Measurements from ENCODE around the gene ABAT. TPM values are rescaled to one million over a fixed set of nuclear protein-coding genes. Genes with fewer than 3 reads are reported as not detected.
"Not testable (repeated sequence)": the region's sequence is repeated elsewhere in the genome, so short reads cannot be mapped to it uniquely, and the experiment has no call there.

The ABAT gene
- total RNA-seq, 2 experiments from 2014 or later, result 4.0 to 7.8 TPM

DNA sequence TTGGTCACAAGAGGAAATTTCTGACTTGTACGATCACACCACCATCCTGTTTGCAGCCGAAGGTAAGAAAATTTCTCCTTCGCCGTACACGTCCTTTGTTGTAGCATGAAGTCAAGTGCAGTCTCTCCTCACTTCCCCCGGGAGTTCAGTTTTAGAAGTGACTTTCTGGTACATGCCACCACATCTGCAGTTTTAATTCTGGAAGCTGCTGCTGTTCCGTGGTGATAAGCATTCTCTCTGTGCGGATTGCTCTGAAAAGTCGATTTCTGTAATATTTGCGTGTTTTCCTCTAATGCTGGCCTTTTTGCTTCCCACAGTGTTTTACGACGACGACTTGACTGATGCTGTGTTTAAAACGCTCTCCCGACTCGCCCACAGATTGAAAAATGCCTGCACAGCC lies 32.3 kb upstream of the ABAT start:
- Mint-ChIP-seq H3K9me3 (ENCODE audit: low read depth) (no peaks in the 10 kb centered on the region), H3K4me3 (no peak overlapping the region), H3K4me1 (peaks cover 15% of the 10 kb centered on the region), H3K36me3 (peaks cover 39% of the 10 kb centered on the region), H3K27ac (no peak overlapping the region), H3K27me3 (no peaks in the 10 kb centered on the region)
- CTCF ChIA-PET, result interaction anchor here (1.1 kb wide), 1 partner anchor 13 kb away, joined by 4 read pairs; no protein-coding TSS in a partner anchor
- DNase-seq (no peak), ATAC-seq (no peak)

DNA sequence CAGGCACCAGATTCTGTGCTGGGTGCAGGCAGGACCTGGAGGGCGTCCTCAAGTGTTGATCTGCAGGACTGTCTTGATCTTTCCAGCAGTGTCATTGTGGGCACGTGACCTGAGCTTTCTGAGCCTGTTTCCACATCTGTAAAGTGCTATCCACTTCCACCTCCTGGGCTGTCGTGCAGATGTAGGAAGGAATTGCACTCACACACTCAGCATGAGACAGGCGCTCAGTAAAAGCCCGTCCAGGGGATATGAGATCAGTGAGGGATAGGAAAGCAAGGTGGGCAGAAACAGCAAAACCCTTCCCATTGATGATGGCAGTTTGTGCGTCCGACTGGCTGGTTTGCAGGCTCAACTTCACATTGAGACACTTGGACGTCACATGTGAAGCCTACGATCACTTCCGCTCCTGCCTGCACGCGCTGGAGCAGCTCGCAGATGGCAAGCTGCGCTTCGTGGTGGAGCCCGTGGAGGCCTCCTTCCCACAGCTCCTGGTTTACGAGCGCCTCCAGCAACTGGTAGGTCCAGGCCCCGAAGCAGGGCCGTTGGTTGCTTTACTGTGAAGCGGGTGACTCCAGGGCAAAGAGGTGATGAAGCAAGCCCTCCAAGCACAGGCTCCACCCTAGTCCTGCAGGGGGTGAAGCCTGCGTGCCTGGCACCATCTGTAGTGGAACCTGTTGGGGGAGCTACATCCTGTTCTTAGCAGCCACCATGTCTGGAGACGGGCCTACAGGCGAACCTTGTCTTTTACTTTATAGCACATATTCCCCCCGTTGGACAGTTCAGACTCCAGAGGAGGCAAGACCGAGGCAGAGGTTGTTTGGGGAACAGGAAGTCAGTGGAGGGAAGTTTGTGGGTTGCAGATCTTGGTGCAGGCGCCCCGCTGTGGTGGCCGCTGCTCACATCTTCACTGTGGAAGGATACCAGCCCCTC lies 29.9 kb upstream of the ABAT start:
- peak overlapping the region; percentile 78 for H3K27ac Mint-ChIP-seq
- no peaks in the 10 kb centered on the region for H3K27me3 Mint-ChIP-seq
- H3K4me3 Mint-ChIP-seq, result no peak overlapping the region
- CTCF ChIA-PET, result interaction anchor here (1.0 to 2.2 kb wide), 7 partner anchors 10 to 495 kb away, joined by 3 to 7 read pairs (median 4); no protein-coding TSS in a partner anchor
- ATAC-seq, result peak; percentile 81
- H3K9me3 Mint-ChIP-seq (ENCODE audit: low read depth), result no peaks in the 10 kb centered on the region
- H3K36me3 Mint-ChIP-seq, result peaks cover 44% of the 10 kb centered on the region
- peaks cover 15% of the 10 kb centered on the region for H3K4me1 Mint-ChIP-seq
- DNase-seq, result peak; percentile 52

DNA sequence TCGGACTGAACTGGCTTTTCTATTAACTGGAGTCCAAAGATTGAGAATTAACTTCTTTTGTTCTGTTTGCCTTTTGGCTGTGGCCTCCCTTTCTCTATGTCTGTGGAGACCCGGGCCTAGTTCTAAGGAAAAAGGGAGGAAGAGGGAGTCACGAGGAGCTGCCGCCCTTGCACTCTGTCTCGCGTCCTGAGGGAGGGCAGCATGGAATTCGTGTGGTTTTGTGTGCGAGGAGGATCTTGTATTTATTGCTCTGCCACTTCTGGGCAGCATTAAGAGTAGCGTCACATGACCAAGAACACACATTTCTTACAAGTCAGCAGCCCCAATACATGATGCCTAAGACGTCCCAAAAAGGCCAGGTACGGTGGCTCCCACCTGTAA lies 29.3 kb upstream of the ABAT start:
- Mint-ChIP-seq H3K4me3 (no peak overlapping the region), H3K27ac (peak overlapping the region; percentile 78), H3K9me3 (ENCODE audit: low read depth) (no peaks in the 10 kb centered on the region), H3K4me1 (peaks cover 15% of the 10 kb centered on the region), H3K27me3 (no peaks in the 10 kb centered on the region), H3K36me3 (peaks cover 44% of the 10 kb centered on the region)
- CTCF ChIA-PET, result interaction anchor here (1.5 to 1.7 kb wide), 2 partner anchors 10 to 494 kb away, joined by 3 to 7 read pairs; no protein-coding TSS in a partner anchor
- DNase-seq, result no peak
- ATAC-seq, result no peak

DNA sequence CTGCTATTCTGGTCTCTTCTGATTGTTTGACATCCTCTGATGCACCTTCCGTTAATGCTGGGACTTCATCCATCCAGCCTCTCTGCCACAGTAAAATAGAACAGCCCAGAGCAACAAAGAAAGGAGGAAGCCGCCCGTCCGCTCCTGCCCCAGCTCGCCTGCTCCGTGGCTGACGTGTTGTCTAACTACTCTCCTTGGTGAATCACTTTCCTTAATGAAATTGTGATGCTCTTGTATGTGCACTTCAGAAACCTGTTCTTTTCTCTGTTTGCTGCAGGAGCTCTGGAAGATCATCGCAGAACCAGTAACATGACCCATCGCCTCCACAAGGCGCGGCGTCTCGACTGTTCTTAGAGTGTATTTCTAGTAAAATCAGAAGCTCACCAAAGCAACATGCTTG lies 28.6 kb upstream of the ABAT start:
- Mint-ChIP-seq H3K36me3 (peaks cover 44% of the 10 kb centered on the region), H3K27ac (no peak overlapping the region), H3K4me1 (peaks cover 15% of the 10 kb centered on the region)

DNA sequence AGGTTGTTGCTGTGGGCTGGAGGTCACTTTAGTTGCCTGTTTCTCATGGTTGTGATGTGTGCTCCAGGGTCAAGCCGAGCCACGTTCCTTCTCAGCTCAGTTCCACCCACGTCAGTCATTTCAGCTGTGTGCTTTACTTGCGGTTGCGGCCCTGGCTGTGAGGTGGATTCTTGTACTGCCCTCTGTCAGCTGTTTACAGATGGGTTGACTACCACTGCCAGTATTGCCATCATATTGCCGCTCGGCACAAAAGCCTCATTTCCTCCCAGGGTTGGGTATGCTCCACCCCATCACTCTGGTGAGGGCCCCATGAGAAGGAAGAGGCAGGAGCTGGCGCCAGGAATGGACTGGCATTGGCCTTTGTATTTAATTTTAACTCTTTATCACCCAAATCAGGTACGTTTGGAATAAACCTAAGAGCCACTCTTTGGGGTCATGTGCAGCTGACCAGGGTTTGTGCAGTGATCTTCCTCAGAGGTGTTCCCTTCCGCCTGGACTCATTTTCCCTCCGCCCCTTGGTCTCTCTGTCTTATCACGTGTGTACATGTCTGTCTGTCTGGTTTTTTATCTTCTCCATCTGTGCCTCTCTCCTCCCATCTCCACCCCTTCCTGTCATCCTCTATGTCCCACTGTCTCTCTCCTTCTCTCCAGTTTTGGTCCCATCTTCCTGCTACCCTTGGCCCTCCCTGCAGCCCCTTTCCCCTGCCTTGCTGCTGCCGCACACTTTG lies 27.9 kb upstream of the ABAT start:
- no peak overlapping the region for H3K4me3 Mint-ChIP-seq
- H3K27me3 Mint-ChIP-seq, result no peaks in the 10 kb centered on the region
- H3K36me3 Mint-ChIP-seq, result peaks cover 43% of the 10 kb centered on the region
- no peak for DNase-seq
- no peak overlapping the region for H3K27ac Mint-ChIP-seq
- CTCF ChIA-PET, result interaction anchor here (0.5 to 1.7 kb wide), 3 partner anchors 11 to 493 kb away, joined by 3 read pairs; no protein-coding TSS in a partner anchor
- no peak for ATAC-seq
- no peaks in the 10 kb centered on the region for H3K9me3 Mint-ChIP-seq (ENCODE audit: low read depth)
- H3K4me1 Mint-ChIP-seq, result peaks cover 15% of the 10 kb centered on the region

More for the DNA sequence above, 28.6 kb upstream of the ABAT start:
- ATAC-seq (no peak), DNase-seq (no peak)
- CTCF ChIA-PET, result interaction anchor here (1.5 to 1.7 kb wide), 2 partner anchors 12 to 494 kb away, joined by 3 read pairs; no protein-coding TSS in a partner anchor
- Mint-ChIP-seq H3K9me3 (ENCODE audit: low read depth) (no peaks in the 10 kb centered on the region), H3K27me3 (no peaks in the 10 kb centered on the region), H3K4me3 (no peak overlapping the region)

DNA sequence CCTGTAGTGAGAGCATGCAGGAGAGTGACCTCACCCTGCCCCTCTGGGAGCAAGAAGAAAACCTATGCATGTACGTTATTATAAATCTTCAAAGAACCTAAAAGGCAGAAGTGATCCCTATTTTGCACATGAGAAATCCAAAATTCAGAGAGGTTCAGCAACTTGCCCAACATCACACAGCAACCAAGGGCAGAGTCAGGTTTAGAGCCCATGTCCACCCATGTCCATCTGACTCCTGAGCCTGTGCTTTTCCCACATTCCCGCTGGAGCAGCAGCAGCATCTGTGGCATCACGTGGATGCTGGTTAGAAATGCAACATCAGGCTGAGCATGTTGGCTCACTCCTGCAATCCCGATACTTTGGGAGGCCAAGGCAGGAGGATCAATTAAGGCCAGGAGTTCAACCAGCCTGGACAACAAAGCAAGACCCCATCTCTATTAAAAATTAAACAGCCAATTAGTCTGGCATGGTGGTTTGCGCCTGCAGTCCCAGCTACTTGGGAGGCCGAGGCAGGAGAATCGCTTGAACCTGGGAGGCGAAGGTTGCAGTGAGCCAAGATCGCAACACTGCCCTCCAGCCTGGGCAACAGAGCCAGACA lies 26.6 kb upstream of the ABAT start:
- peaks cover 36% of the 10 kb centered on the region for H3K36me3 Mint-ChIP-seq

DNA sequence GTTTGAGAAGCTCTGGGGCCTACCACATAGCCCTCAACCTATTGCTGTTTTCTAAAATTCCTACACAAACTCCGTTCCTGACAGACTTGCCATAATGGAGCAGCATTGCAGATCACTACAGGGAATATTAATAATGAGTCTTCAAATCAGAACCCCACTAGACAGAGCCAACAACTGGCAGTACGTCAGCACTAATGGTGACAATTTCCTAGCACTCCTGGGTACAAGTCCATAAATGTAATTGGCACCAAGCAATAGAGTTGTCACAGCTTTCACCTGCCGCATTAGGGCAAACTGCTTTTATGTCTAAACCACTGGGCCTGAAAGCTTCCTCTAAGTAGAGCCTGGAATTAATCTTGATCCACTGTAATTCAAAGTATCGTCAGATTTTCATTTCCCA lies 25.5 kb upstream of the ABAT start:
- no peak for ATAC-seq
- no peak for DNase-seq
- peaks cover 15% of the 10 kb centered on the region for H3K4me1 Mint-ChIP-seq
- H3K27me3 Mint-ChIP-seq, result no peaks in the 10 kb centered on the region
- H3K27ac Mint-ChIP-seq, result no peak overlapping the region
- CTCF ChIA-PET, result no interaction called here
- H3K9me3 Mint-ChIP-seq (ENCODE audit: low read depth), result no peaks in the 10 kb centered on the region
- peaks cover 31% of the 10 kb centered on the region for H3K36me3 Mint-ChIP-seq
- no peak overlapping the region for H3K4me3 Mint-ChIP-seq

More for the DNA sequence above, 26.6 kb upstream of the ABAT start:
- no peaks in the 10 kb centered on the region for H3K27me3 Mint-ChIP-seq
- CTCF ChIA-PET, result no interaction called here
- DNase-seq (no peak), ATAC-seq (no peak)
- H3K9me3 Mint-ChIP-seq (ENCODE audit: low read depth), result no peaks in the 10 kb centered on the region
- H3K27ac Mint-ChIP-seq, result no peak overlapping the region
- no peak overlapping the region for H3K4me3 Mint-ChIP-seq
- peaks cover 15% of the 10 kb centered on the region for H3K4me1 Mint-ChIP-seq

DNA sequence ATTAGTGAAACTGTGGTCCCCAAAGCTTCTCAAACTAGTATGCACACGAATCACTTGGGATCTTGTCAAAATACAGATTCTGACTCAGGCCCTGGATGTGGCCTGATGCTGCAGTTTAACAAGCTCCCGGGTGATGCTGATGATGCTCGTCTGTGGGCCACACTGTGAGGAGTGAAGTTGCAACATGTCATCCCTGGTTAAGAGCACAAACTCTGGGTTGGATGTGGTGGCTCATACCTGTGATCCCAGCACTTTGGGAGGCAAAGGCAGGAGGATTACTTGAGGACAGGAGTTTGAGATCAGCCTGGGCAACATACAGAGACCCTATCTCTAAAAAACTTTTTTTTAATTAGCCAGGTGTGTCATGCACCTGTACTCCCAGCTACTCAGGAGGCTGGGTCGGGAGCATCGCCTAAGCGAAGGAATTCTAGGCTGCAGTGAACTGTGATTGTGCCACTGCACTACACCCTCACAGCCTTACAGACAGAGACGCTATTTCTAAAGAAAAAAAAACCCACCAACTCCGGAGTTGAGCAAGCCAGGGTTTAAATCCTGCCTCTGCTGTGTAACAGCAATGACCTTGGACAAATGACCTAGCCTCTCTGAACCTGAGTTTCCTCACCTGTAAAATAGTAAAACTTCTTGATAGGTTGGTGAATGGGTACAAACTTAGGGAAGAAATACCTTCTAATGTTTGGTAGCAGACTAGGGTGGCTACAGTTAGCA lies 24.4 kb upstream of the ABAT start:
- no peak overlapping the region for H3K4me3 Mint-ChIP-seq
- H3K27me3 Mint-ChIP-seq, result no peaks in the 10 kb centered on the region
- no peak overlapping the region for H3K27ac Mint-ChIP-seq
- CTCF ChIA-PET, result interaction anchor here (1.0 kb wide), 1 partner anchor 83 kb away, joined by 3 read pairs; no protein-coding TSS in a partner anchor
- no peaks in the 10 kb centered on the region for H3K9me3 Mint-ChIP-seq (ENCODE audit: low read depth)
- DNase-seq, result no peak
- H3K4me1 Mint-ChIP-seq, result peaks cover 6% of the 10 kb centered on the region
- no peak for ATAC-seq
- peaks cover 23% of the 10 kb centered on the region for H3K36me3 Mint-ChIP-seq

DNA sequence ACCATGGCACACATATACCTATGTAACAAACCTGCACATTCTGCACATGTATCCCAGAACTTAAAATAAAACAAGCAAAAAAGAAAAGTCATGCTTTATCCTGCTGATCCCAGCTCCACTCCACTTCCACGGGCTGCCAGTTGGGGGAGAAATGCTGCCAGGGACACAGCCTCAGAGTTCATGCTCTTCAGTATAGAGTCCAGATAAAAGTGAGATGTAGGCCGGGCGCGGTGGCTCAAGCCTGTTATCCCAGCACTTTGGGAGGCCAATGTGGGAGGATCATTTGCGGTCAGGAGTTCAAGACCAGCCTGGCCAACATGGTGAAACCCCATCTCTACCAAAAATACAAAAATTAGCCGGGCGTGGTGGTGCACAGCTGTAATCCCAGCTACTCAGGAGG lies 22.5 kb upstream of the ABAT start:
- not testable (repeated sequence) for H3K4me3 Mint-ChIP-seq; DNase-seq; H3K36me3 Mint-ChIP-seq; H3K9me3 Mint-ChIP-seq (ENCODE audit: low read depth); H3K27me3 Mint-ChIP-seq; ATAC-seq; H3K4me1 Mint-ChIP-seq; H3K27ac Mint-ChIP-seq
- CTCF ChIA-PET, result interaction anchor here (1.3 to 1.6 kb wide), 2 partner anchors 79 to 229 kb away, joined by 3 to 5 read pairs; no protein-coding TSS in a partner anchor

DNA sequence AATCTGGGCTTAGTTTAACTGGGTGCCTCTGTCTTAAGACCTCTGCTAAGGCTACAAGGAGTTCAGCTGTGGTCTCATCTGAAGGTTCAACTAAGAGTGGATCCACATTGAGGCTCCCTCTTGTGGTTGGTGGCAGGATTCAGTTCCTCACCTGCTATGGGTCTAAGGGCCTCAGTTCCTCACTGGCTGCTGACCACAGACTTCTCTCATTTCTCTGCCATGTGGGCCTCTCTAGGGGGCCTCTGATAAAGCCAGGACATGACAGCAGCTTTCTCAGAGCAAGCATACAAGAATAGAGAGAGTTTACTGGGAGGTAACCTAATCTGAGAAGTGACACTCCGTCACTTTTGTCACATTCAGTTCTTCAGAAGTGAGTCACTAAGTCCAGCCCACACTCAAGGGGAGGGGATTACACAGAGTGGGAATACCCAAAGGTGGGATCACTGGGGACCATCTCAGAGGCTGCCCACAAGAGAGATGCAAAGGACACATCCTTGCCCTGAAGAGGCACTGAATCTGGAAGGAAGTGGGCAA lies 19.2 kb upstream of the ABAT start:
- no peaks in the 10 kb centered on the region for H3K9me3 Mint-ChIP-seq (ENCODE audit: low read depth)
- peaks cover 7% of the 10 kb centered on the region for H3K4me1 Mint-ChIP-seq
- H3K4me3 Mint-ChIP-seq, result no peak overlapping the region
- CTCF ChIA-PET, result interaction anchor here (1.2 to 3.6 kb wide), 5 partner anchors 11 to 481 kb away, joined by 3 to 22 read pairs (median 4); no protein-coding TSS in a partner anchor
- ATAC-seq, result peak; percentile 80
- H3K27ac Mint-ChIP-seq, result no peak overlapping the region
- no peaks in the 10 kb centered on the region for H3K36me3 Mint-ChIP-seq
- peak; percentile 64 for DNase-seq
- H3K27me3 Mint-ChIP-seq, result no peaks in the 10 kb centered on the region

DNA sequence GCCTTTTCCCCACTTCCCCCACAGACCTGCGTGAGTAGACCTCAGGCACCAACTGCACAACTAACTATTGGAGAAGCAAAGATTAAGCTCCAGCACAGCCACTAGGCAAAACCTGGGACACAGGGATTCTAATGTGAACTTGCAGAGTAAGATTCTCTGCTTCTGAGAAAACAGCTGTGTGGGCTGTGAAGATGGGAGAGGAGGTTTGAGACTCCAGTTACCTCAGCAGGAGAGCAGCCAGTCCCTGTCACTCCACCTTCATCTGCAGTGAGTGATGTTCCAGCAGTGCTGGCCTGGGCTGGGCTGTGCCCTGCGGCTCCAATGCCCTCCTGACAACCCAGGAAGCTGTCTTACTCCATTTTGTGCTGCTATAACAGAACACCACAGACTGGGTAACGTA lies 18.0 kb upstream of the ABAT start:
- DNase-seq (no peak), ATAC-seq (no peak)
- no peak overlapping the region for H3K27ac Mint-ChIP-seq
- H3K4me1 Mint-ChIP-seq, result peaks cover 7% of the 10 kb centered on the region
- H3K9me3 Mint-ChIP-seq (ENCODE audit: low read depth), result no peaks in the 10 kb centered on the region
- no peaks in the 10 kb centered on the region for H3K36me3 Mint-ChIP-seq
- CTCF ChIA-PET, result interaction anchor here (1.1 to 3.6 kb wide), 5 partner anchors 12 to 480 kb away, joined by 3 to 22 read pairs (median 3); no protein-coding TSS in a partner anchor
- H3K4me3 Mint-ChIP-seq, result no peak overlapping the region
- no peaks in the 10 kb centered on the region for H3K27me3 Mint-ChIP-seq

DNA sequence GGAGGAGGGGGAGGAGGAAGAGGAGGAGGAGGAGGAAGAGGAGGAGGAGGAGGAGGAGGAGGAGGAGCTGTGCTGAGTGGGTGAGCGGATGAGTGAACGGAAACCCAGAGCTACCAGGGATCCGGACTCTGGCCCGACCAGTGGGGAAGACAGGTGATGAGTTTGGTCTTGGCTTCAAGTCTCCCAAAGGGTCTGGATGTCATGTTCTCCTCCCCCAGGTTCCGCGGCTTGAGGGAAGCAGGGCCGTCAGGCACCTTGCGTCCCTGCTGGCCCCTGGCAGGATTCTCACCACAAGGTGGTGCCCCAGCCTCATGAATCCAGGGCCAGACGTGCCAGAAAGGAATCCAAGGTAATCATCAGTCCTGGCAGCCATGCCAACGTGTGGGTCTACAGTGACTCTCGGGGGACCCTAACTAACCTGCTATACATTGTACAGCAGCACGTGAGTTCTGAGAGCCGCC lies 13.5 kb upstream of the ABAT start:
- DNase-seq, result peak; percentile 68
- H3K4me1 Mint-ChIP-seq, result no peaks in the 10 kb centered on the region
- H3K27ac Mint-ChIP-seq, result no peak overlapping the region
- no peak overlapping the region for H3K4me3 Mint-ChIP-seq
- no peaks in the 10 kb centered on the region for H3K36me3 Mint-ChIP-seq
- H3K9me3 Mint-ChIP-seq (ENCODE audit: low read depth), result no peaks in the 10 kb centered on the region
- H3K27me3 Mint-ChIP-seq, result no peaks in the 10 kb centered on the region
- CTCF ChIA-PET, result interaction anchor here (0.9 to 3.4 kb wide), 6 partner anchors 9 to 224 kb away, joined by 3 to 20 read pairs (median 4); partner anchors contain the start of genes ABAT and LITAFD
- ATAC-seq, result peak; percentile 61
